GM18511 (cell line): ENCODE data around the gene PCDHB7.
"Not testable (repeated sequence)": the region's sequence is repeated elsewhere in the genome, so short reads cannot be mapped to it uniquely, and the experiment has no call there.

Experiments used
- ATAC-seq: cut with Tn5 transposase; IDR thresholded peaks from one replicate; pipeline ENCODE4 v1.9.1; 2021; ENCODE audit warnings: mild to moderate bottlenecking, moderate library complexity; ENCODE audit not compliant: unreplicated experiment

The PCDHB7 gene

DNA sequence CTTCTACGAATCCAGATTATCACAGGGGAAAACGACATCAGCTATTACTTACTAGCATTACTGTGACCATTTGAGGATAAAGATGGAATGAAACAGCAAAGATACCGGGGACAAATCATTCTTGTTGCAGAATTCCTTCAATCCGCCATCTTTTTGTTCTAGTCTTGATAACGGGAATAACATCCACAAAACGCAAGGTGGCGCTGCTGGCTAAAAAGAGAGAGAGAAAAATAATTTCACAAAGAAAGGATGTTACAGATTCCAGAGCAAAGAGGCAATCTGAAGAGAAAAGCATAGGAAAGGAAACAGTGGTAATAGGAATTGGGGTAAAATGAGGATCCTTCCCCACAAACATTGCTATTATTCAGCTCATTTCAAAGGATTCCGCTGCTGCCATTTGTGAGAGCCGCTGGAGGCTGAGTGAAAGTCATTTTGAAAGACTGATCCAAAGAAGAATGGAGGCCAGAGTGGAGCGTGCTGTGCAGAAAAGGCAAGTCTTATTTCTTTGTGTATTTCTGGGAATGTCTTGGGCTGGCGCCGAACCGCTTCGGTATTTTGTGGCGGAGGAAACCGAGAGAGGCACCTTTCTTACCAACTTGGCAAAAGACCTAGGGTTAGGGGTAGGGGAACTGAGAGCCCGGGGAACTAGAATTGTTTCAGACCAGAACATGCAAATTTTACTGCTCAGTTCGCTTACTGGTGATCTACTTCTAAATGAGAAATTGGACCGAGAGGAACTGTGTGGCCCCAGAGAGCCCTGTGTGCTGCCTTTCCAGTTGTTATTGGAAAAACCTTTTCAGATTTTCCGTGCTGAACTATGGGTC lies at the start of gene PCDHB7:
Gene PCDHB7, plus strand, starts transcription at position 264 of the 824 bp plus-strand sequence. Its CDS starts 192 bp downstream, at position 456.
- no peak for ATAC-seq

DNA sequence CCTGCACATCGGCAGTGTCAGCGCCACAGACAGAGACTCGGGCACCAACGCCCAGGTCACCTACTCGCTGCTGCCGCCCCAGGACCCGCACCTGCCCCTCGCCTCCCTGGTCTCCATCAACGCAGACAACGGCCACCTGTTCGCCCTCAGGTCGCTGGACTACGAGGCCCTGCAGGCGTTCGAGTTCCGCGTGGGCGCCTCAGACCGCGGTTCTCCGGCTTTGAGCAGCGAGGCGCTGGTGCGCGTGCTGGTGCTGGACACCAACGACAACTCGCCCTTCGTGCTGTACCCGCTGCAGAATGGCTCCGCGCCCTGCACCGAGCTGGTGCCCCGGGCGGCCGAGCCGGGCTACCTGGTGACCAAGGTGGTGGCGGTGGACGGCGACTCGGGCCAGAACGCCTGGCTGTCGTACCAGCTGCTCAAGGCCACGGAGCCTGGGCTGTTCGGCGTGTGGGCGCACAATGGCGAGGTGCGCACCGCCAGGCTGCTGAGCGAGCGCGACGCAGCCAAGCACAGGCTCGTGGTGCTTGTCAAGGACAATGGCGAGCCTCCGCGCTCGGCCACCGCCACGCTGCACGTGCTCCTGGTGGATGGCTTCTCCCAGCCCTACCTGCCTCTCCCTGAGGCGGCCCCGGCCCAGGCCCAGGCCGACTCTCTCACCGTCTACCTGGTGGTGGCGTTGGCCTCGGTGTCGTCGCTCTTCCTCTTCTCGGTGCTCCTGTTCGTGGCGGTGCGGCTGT lies 48.9 kb upstream of the PCDHB7 start:
- ATAC-seq: not testable (repeated sequence)

DNA sequence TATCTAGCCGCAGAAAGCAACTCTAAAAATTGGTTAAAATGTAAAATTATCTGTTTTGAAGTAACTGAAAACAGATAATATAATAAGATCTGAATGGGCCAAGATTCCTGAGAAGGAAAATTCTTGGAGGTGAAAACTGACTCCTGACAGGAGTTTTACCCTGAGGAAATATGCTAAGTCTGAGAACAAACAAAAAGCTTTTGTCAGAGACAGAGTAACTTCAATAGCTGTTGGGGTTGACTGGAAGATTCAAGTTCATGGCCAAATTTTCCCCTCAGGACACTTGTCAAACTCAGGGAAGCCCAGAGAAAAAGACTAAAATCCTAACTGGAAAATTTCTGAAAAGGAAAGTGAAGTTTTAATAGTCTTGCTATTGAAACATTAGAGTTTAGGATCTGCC lies 45.1 kb upstream of the PCDHB7 start:
- no peak for ATAC-seq

DNA sequence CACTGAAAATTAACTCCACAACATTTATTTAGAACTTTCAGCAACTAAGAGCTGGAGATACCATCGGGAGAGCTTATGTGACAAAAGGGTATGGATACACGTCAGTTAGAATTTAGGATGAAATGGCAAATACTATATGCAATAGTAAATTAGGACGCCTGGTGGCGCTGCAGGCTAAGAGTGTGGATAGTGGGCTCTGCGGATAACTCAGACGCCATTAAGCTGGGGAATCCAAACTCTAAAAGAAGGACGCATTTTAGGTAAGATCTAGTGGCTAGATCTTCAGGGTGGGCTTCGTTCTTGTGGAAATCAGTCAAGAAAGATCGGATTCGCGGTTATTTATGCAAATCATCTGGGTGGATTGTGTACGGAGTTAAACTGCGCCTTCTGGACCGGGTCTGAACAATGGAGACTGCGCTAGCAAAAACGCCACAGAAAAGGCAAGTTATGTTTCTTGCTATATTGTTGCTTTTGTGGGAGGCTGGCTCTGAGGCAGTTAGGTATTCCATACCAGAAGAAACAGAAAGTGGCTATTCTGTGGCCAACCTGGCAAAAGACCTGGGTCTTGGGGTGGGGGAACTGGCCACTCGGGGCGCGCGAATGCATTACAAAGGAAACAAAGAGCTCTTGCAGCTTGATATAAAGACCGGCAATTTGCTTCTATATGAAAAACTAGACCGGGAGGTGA lies 37.3 kb upstream of the PCDHB7 start, which contains the start of gene PCDHB5:
Gene PCDHB5, plus strand, starts transcription at position 177 of the 688 bp plus-strand sequence. Its CDS starts 229 bp downstream, at position 406.
- ATAC-seq: no peak

DNA sequence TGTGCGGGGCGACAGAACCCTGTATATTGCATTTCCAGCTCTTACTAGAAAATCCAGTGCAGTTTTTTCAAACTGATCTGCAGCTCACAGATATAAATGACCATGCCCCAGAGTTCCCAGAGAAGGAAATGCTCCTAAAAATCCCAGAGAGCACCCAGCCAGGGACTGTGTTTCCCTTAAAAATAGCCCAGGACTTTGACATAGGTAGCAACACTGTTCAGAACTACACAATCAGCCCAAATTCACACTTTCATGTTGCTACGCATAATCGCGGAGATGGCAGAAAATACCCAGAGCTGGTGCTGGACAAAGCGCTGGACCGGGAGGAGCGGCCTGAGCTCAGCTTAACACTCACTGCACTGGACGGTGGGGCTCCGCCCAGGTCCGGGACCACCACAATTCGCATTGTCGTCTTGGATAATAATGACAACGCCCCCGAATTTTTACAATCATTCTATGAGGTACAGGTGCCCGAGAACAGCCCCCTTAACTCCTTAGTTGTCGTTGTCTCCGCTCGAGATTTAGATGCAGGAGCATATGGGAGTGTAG lies 36.7 kb upstream of the PCDHB7 start:
- ATAC-seq: no peak

DNA sequence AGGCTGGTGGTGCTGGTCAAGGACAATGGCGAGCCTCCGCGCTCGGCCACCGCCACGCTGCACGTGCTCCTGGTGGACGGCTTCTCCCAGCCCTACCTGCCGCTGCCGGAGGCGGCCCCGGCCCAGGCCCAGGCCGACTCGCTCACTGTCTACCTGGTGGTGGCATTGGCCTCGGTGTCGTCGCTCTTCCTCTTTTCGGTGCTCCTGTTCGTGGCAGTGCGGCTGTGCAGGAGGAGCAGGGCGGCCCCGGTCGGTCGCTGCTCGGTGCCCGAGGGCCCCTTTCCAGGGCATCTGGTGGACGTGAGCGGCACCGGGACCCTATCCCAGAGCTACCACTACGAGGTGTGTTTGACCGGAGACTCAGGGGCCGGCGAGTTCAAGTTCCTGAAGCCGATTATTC lies 35.1 kb upstream of the PCDHB7 start:
- ATAC-seq: not testable (repeated sequence)

DNA sequence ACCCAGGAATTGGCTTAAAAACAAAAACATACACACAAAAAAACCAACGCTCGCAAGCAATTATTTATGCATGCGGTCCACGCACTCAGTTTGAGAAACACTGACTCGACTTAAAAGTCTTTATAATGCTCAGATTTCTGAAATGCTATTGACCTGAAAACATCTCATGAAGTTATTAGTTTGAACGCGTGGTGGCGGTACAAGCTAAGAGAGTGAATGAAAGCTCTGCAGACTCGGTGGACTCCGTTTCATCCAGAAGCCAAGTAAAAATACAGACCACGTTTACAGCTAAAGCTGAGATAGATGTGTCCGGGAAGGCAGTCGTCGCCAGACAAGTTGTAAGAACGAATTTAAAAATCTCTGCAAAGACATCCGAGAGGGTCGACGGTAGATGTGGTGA lies 22.6 kb upstream of the PCDHB7 start, which contains the start of gene PCDHB6:
Gene PCDHB6, plus strand, starts transcription at position 246 of the 400 bp plus-strand sequence. CDS start 201 bp downstream, outside the sequence.
- ATAC-seq: no peak

DNA sequence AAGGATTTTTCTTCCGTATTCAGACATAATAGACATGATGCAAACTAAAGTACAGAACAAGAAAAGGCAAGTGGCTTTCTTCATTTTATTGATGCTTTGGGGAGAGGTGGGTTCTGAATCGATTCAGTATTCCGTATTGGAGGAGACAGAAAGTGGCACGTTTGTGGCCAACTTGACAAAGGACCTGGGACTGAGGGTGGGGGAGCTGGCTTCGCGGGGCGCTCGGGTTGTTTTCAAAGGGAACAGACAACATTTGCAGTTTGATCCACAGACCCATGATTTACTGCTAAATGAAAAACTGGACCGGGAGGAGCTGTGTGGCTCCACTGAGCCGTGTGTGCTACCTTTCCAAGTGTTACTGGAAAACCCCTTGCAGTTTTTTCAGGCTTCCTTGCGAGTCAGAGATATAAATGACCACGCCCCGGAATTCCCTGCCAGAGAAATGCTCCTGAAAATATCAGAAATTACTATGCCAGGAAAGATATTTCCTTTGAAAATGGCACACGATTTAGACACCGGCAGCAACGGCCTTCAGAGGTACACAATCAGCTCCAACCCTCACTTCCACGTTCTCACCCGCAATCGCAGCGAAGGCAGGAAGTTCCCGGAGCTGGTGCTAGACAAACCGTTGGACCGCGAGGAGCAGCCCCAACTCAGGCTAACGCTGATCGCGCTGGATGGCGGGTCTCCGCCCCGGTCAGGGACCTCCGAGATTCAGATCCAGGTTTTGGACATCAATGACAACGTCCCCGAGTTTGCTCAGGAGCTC lies 22.0 kb upstream of the PCDHB7 start:
- ATAC-seq: no peak

DNA sequence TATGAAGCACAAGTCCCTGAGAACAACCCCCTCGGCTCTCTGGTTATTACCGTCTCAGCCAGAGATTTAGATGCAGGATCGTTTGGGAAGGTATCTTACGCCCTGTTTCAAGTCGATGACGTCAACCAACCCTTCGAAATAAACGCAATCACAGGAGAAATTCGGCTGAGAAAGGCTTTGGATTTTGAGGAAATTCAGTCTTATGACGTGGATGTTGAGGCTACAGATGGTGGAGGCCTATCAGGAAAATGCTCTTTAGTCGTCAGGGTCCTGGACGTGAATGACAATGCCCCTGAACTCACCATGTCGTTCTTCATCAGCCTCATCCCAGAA lies 21.5 kb upstream of the PCDHB7 start:
- ATAC-seq: no peak

DNA sequence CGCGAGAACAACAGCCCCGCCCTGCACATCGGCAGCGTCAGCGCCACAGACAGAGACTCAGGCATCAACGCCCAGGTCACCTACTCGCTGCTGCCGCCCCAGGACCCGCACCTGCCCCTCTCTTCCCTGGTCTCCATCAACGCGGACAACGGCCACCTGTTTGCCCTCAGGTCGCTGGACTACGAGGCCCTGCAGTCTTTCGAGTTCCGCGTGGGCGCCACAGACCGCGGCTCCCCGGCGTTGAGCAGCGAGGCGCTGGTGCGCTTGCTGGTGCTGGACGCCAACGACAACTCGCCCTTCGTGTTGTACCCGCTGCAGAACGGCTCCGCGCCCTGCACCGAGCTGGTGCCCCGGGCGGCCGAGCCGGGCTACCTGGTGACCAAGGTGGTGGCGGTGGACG lies 20.8 kb upstream of the PCDHB7 start:
- ATAC-seq: not testable (repeated sequence)

DNA sequence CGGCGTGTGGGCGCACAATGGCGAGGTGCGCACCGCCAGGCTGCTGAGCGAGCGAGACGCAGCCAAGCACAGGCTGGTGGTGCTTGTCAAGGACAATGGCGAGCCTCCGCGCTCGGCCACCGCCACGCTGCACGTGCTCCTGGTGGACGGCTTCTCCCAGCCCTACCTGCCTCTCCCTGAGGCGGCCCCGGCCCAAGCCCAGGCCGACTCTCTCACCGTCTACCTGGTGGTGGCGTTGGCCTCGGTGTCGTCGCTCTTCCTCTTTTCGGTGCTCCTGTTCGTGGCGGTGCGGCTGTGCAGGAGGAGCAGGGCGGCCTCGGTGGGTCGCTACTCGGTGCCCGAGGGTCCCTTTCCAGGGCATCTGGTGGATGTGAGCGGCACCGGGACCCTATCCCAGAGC lies 20.3 kb upstream of the PCDHB7 start:
- ATAC-seq: not testable (repeated sequence)

DNA sequence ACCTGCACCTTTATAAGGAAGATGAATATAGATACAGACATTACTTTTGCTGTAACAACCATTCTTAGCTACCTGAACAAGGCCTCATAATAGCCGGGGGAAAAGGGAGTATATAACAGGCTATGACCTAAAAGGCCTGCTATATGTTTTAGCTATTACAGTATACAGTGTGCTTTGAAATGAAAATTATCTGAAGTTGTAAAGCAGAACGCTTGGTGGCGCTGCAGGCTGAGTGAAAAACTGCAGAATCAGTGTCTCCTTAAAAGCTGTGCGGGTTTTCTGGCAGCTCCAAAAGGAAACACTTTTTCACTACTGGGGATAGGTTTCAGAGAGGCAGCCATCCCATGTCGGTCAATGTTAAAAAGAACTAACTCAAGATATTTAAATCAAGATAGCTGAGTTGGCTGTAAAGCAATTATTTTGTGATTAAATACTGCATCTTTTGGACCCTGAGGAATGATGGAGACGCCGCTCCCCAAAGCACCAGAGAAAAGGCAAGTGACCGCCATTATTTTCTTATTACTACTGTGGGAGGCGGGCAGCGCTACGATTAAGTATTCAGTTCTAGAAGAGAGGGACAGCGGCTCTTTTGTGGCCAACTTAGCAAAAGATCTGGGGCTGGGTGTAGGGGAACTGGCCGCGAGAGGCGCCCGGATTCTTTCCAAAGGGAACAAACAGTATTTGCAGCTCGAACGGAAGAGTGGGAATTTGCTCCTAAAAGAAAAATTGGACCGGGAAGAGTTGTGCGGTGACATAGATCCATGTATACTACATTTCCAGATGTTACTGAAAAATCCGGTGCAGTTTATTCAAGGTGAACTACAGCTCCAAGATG lies 16.7 kb upstream of the PCDHB7 start:
- no peak for ATAC-seq

DNA sequence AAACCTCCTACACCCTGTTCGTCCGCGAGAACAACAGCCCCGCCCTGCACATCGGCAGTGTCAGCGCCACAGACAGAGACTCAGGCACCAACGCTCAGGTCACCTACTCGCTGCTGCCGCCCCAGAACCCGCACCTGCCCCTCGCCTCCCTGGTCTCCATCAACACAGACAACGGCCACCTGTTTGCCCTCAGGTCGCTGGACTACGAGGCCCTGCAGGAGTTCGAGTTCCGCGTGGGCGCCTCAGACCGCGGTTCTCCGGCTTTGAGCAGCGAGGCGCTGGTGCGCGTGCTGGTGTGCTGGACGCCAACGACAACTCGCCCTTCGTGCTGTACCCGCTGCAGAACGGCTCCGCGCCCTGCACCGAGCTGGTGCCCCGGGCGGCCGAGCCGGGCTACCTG lies 15.1 kb upstream of the PCDHB7 start:
- ATAC-seq: not testable (repeated sequence)

DNA sequence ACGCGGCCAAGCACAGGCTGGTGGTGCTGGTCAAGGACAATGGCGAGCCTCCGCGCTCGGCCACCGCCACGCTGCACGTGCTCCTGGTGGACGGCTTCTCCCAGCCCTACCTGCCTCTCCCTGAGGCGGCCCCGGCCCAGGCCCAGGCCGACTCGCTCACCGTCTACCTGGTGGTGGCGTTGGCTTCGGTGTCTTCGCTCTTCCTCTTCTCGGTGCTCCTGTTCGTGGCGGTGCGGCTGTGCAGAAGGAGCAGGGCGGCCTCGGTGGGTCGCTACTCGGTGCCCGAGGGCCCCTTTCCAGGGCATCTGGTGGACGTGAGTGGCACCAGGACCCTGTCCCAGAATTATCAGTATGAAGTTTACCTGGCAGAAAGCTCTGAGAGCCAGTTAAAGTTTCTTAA lies 14.5 kb upstream of the PCDHB7 start:
- not testable (repeated sequence) for ATAC-seq

DNA sequence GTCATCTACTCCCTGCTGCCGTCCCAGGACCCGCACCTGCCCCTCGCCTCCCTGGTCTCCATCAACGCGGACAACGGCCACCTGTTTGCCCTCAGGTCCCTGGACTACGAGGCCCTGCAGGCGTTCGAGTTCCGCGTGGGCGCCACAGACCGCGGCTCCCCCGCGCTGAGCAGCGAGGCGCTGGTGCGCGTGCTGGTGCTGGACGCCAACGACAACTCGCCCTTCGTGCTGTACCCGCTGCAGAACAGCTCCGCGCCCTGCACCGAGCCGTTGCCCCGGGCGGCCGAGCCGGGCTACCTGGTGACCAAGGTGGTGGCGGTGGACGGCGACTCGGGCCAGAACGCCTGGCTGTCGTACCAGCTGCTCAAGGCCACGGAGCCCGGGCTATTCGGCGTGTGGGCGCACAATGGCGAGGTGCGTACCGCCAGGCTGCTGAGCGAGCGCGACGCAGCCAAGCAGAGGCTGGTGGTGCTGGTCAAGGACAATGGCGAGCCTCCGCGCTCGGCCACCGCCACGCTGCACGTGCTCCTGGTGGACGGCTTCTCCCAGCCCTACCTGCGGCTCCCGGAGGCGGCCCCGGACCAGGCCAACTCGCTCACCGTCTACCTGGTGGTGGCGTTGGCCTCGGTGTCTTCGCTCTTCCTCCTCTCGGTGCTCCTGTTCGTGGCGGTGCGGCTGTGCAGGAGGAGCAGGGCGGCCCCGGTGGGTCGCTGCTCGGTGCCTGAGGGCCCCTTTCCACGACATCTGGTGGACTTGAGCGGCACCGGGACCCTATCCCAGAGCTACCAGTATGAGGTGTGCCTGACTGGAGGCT lies 2.1 kb downstream of the PCDHB7 start:
- ATAC-seq: not testable (repeated sequence)

DNA sequence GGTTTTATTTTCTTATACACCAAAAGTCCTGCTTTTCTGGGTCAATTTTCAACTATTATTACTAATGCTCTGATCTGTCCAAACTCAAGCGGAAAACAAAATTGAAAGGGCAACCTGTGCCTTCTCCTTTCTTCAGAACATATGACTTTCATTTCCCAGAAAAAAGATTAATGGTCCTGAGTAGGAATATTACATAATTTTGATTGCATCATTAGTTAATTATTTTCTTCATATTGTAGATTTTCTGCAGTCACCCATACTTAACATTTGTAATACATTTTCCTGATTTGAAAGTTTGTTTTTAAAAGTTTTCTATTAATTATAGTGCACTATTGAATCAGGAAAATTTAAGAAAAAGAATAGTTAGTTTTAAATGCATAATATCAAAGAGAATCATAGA lies 3.5 kb downstream of the PCDHB7 start:
- ATAC-seq: no peak

DNA sequence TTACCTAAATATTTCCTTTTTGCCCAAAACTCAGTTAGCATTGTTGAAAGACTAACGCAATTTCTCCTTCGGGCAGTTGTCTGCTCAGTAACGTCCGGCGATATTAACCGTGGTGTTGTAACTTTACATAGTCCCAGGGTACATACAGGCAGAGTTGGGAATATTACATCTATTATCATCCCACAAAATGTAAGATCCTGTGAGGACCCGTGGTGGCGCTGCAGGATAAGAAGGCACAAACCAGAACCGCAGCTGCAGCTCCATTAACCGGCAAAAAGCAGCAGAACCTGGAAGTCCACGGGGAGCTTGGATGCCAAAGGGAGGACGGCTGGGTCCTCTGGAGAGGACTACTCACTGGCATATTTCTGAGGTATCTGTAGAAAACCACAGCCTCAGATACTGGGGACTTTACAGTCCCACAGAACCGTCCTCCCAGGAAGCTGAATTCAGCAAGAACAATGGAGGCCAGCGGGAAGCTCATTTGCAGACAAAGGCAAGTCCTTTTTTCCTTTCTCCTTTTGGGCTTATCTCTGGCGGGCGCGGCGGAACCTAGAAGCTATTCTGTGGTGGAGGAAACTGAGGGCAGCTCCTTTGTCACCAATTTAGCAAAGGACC lies 5.2 kb downstream of the PCDHB7 start, which contains the start of gene PCDHB8:
Gene PCDHB8, plus strand, starts transcription at position 214 of the 615 bp plus-strand sequence. Its CDS starts 245 bp downstream, at position 459.
- not testable (repeated sequence) for ATAC-seq

DNA sequence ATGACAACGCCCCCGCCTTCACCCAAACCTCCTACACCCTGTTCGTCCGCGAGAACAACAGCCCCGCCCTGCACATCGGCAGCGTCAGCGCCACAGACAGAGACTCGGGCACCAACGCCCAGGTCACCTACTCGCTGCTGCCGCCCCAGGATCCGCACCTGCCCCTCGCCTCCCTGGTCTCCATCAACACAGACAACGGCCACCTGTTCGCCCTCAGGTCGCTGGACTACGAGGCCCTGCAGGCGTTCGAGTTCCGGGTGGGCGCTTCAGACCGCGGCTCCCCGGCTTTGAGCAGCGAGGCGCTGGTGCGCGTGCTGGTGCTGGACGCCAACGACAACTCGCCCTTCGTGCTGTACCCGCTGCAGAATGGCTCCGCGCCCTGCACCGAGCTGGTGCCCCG lies 6.9 kb downstream of the PCDHB7 start:
- not testable (repeated sequence) for ATAC-seq
